Skeletal muscle satellite cell (primary cell): ENCODE data around the gene EAF1.
"Not testable (repeated sequence)": the region's sequence is repeated elsewhere in the genome, so short reads cannot be mapped to it uniquely, and the experiment has no call there.

ENCODE experiments used
- H3K27me3 ChIP-seq: 2 replicates; pipeline ENCODE4 v1.7.0; 2013; ENCODE audit warnings: low read length; ENCODE audit not compliant: control insufficient read depth, insufficient read depth
- H3K36me3 ChIP-seq: 2 replicates; pipeline ENCODE4 v1.7.0; 2013; ENCODE audit warnings: mild to moderate bottlenecking, control low read depth, low read length; ENCODE audit not compliant: insufficient read depth
- H3K4me1 ChIP-seq: 2 replicates; pipeline ENCODE4 v1.7.0; 2013; ENCODE audit warnings: low read length; ENCODE audit not compliant: control insufficient read depth, insufficient read depth
- H3K4me2 ChIP-seq: 2 replicates; pipeline ENCODE4 v1.7.0; 2013; ENCODE audit warnings: mild to moderate bottlenecking, low read length
- H3K4me3 ChIP-seq: 2 replicates; pipeline ENCODE4 v1.7.0; 2013; ENCODE audit warnings: low read length
- H3K9ac ChIP-seq: 2 replicates; pipeline ENCODE4 v1.7.0; 2013; ENCODE audit warnings: mild to moderate bottlenecking, low read depth, low read length, moderate library complexity
- H3K9me3 ChIP-seq: replicated peaks from 2 replicates; pipeline ENCODE4 v1.7.0; 2013; ENCODE audit warnings: mild to moderate bottlenecking, control low read depth, low read length

EAF1 gene

GRCh38 chr3:15453991-15454625 lies 26.7 kb downstream of the EAF1 start:
- no peaks in the 10 kb centered on the region for H3K9me3 ChIP-seq
- H3K36me3 ChIP-seq: no peaks in the 10 kb centered on the region
- no peaks in the 10 kb centered on the region for H3K4me1 ChIP-seq
- H3K4me2 ChIP-seq: no peak overlapping the region
- no peak overlapping the region for H3K9ac ChIP-seq
- no peak overlapping the region for H3K4me3 ChIP-seq
- no peaks in the 10 kb centered on the region for H3K27me3 ChIP-seq

DNA sequence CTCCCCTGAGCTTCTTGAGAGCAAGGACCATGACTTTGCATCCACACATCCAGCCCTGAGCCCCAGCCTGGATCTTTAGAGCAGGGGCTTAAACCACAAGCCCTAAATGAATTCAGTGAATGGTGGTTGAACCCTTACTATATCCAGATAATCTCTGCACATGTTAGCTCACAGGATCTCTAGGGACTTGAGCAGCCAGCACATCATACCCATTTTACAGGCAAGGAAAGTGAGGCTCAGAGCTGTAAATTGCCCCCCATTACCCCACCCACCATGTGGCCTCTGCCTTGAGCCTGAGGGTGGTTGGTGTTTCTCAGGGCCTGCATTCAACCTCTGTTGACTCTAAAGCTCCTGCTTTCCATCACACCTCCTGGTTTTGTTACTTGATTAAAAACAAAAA lies 27.6 kb downstream of the EAF1 start:
- Histone ChIP-seq H3K4me1 (no peaks in the 10 kb centered on the region), H3K4me3 (no peak overlapping the region), H3K4me2 (no peak overlapping the region), H3K9ac (no peak overlapping the region), H3K9me3 (no peaks in the 10 kb centered on the region), H3K36me3 (no peaks in the 10 kb centered on the region), H3K27me3 (no peaks in the 10 kb centered on the region)

DNA sequence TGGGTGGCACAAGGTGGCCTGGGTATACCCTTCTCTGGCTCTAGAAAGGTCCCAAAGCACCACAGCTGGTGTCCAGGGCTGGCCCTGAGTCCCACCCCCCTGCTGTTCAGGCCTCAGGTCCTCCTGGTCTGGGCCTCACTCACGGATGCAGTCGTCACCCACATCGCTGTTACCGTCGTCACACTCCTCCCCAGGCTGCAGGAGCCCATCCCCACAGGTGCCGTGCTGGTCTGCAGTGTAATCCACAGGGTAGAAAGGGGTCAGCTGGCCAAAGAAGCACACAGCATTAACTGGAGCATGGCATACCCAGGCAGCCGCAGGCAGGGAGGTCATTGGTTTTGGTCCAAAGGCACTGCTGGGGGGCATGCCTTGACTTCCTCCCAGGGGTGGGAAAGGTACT lies 28.4 kb downstream of the EAF1 start:
- Histone ChIP-seq H3K9ac (no peak overlapping the region), H3K4me2 (no peak overlapping the region), H3K27me3 (no peaks in the 10 kb centered on the region), H3K4me3 (no peak overlapping the region), H3K36me3 (no peaks in the 10 kb centered on the region), H3K4me1 (no peaks in the 10 kb centered on the region), H3K9me3 (no peaks in the 10 kb centered on the region)

DNA sequence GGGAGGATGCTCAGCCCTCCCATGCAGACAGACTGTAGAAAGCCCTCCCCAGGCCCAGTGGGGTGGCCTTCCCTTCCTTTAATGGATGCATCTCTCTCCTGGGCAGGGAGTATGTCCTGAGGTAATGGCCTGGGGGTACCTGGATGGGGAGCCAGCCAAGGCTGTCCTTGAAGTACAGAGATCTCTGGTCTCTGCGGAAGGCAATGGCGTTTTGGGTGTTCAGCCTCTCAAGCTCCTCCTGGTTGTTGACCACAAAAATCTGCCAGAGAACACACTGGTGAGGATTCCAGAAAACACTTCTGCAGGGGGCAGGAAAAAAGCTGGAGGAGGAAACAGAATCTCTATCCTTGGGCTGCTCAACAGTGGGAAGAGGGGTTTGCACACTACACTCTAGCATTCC lies 28.9 kb downstream of the EAF1 start:
- Histone ChIP-seq H3K36me3 (no peaks in the 10 kb centered on the region), H3K9me3 (no peaks in the 10 kb centered on the region), H3K9ac (no peak overlapping the region), H3K4me1 (no peaks in the 10 kb centered on the region), H3K27me3 (no peaks in the 10 kb centered on the region), H3K4me3 (no peak overlapping the region), H3K4me2 (no peak overlapping the region)

GRCh38 chr3:15456915-15457314 lies 29.5 kb downstream of the EAF1 start:
- H3K9ac ChIP-seq, H3K4me1 ChIP-seq, H3K36me3 ChIP-seq, H3K9me3 ChIP-seq, H3K27me3 ChIP-seq, H3K4me2 ChIP-seq, H3K4me3 ChIP-seq: not testable (repeated sequence)

DNA sequence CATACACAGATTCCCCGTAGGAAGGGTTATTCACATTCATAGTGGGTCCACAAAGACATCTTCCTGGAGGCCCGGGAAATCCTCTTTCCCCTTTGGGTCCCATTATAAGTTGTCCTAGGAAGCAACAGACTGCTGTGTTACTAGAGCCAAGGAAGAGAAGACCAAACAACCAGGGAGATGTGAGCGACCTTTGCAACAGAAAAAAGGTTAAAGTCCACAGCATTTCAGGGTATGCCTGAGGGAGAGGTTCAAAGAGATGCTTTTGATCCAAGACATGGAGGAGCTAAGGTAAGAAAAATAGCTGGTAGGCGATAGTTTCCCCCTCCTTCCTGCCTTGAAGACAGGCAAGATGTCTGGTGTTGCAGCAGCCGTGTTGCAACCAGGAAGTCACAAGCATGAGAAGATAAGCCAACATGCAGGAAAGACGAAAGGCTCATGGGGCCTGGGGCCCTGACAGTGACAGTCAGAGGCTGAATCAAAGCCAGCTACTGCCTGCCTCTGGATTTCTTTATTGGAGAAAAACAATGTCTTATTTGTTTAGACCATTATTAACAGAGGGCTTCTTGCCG lies 30.9 kb downstream of the EAF1 start:
- Histone ChIP-seq H3K27me3 (no peaks in the 10 kb centered on the region), H3K4me1 (no peaks in the 10 kb centered on the region), H3K9me3 (no peaks in the 10 kb centered on the region), H3K36me3 (no peaks in the 10 kb centered on the region), H3K4me2 (no peak overlapping the region), H3K4me3 (no peak overlapping the region), H3K9ac (no peak overlapping the region)

DNA sequence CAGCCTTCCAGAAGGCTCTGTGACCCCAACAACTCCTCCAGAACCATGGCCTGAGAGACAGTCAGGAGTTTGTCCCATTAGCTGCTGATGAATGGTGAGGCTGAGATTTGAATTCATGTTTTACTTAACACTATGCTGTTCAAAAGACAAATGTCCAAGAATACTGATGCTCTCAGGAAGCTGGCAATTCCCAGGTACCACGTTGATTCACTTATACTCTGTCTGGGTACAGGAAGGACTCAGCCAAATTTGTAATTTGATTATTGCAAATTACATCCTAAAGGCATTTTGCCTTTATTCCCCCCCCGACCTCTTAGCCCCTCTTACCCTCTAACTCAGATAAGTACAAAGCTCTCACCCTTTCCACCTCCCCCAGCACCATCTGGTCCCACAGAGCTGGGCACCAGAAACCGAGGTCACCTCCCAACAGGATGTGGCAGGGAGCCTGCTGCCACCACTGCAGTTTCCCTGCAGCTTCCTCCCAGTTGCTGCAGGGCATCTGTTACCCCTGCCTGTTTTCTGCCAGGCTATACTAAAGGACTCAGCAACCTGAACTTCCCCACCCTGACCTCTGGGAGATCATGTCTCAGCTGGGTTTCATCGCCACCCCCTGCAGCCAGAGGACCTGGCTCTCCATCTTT lies 33.6 kb downstream of the EAF1 start:
- no peak overlapping the region for H3K9ac ChIP-seq
- no peak overlapping the region for H3K4me3 ChIP-seq
- H3K4me2 ChIP-seq: no peak overlapping the region
- H3K9me3 ChIP-seq: no peaks in the 10 kb centered on the region
- no peaks in the 10 kb centered on the region for H3K27me3 ChIP-seq
- no peaks in the 10 kb centered on the region for H3K36me3 ChIP-seq
- no peaks in the 10 kb centered on the region for H3K4me1 ChIP-seq

- no peaks in the 10 kb centered on the region for H3K27me3 ChIP-seq
- no peak overlapping the region for H3K4me2 ChIP-seq
- no peak overlapping the region for H3K9ac ChIP-seq
- no peaks in the 10 kb centered on the region for H3K4me1 ChIP-seq
- H3K36me3 ChIP-seq: no peaks in the 10 kb centered on the region
- H3K4me3 ChIP-seq: no peak overlapping the region
- no peaks in the 10 kb centered on the region for H3K9me3 ChIP-seq
Observed at GRCh38 chr3:15462451-15462850, 35.1 kb downstream of the EAF1 start.

DNA sequence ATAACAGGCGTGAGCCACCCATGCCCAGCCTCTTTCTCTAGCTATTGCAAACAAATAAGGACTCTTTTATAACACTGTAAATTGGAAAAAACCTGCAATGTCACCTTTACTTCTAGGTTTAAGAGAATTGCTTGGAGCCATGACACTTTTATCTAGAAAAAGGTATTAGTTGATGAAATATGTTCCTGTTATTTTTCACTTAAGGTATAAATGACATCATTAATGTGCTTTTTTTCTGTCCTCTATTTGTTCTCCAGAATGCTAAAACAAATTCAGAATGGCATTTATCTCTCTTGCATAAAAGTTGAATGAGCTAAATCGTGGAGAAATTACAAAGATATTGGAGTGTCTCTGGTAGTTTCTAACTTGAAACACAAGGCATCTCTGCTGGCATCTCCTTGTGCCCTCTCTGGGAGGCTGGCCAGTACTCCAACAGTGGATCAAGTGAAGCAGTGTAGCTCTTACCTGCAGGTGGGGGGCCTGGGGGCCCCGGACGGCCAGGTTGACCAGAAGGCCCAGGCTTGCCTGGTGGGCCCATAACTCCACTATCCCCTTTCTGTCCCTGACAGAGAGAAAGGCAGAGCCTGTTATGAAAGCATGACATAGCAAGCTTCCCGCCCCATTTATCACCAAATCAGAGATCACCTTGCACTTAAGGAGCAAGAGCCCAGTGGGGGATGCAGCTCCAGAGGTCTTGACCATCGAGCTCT lies 38.6 kb downstream of the EAF1 start:
- no peaks in the 10 kb centered on the region for H3K9me3 ChIP-seq
- no peak overlapping the region for H3K4me2 ChIP-seq
- no peak overlapping the region for H3K4me3 ChIP-seq
- no peak overlapping the region for H3K9ac ChIP-seq
- H3K27me3 ChIP-seq: peaks cover 3% of the 10 kb centered on the region
- H3K4me1 ChIP-seq: no peaks in the 10 kb centered on the region
- no peaks in the 10 kb centered on the region for H3K36me3 ChIP-seq

DNA sequence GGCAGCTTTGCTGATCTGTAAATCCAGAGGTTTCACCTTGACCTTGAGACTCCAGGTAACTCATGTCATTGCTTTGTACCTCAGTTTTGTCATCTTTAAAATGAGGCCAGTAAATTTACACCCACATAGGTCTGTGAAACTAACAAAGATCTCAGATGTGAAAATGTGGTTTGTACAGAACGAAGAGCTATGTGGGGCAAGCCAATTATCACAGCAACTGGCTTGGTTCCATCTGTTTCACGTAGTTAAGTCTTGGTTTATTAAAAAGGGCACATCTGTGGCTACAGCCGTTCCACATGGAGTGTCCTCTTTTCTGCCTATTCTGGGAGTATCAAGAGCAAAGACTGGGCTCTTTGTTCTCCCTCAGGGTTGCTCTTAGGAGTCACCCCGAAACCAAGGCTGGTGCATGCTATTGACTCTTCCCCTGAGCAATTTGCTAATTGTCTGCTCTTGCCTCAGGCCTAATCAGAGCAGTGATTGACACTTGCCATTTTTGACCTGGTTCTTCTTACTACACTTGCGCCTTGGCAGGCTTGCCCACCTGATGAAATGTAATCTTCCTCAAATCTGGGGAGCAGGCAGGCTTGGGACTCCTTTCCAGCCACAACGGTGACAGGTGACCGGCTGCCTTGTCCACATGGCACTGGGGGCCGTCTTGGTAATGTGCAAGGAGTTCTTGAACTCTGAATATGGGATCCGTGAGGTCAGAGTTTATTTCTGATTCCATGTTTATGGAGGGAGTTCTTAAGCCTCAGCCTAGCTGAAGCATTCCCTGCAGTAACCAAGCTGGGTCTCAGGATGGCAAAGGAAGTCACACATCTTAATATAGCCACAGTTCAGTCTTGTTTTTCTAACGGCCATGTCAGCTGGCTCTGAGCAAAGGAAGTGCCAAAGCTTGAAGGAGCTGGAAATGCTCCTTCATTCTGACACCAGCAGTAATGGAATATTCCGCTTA lies 40.1 kb downstream of the EAF1 start:
- H3K27me3 ChIP-seq: peaks cover 3% of the 10 kb centered on the region
- no peak overlapping the region for H3K9ac ChIP-seq
- no peaks in the 10 kb centered on the region for H3K4me1 ChIP-seq
- no peak overlapping the region for H3K4me2 ChIP-seq
- H3K4me3 ChIP-seq: no peak overlapping the region
- H3K9me3 ChIP-seq: no peaks in the 10 kb centered on the region
- no peaks in the 10 kb centered on the region for H3K36me3 ChIP-seq

- H3K36me3 ChIP-seq: no peaks in the 10 kb centered on the region
- no peaks in the 10 kb centered on the region for H3K4me1 ChIP-seq
- H3K27me3 ChIP-seq: peaks cover 3% of the 10 kb centered on the region
- H3K4me3 ChIP-seq: no peak overlapping the region
- no peak overlapping the region for H3K9ac ChIP-seq
- H3K9me3 ChIP-seq: no peaks in the 10 kb centered on the region
- no peak overlapping the region for H3K4me2 ChIP-seq
Observed at GRCh38 chr3:15470261-15470660, 42.9 kb downstream of the EAF1 start.
